HEK293 (cell line): ENCODE data around the gene NEK11.

Source experiments
- BCL11A ChIP-seq: fragments of 450-650 bp; formaldehyde crosslinking; IDR thresholded peaks from 2 replicates; pipeline ENCODE4 v1.5.1; 2016; ENCODE audit warnings: low read depth, missing biosample characterization, missing genetic modification characterization
- KLF9 ChIP-seq: fragments of 450-650 bp; formaldehyde crosslinking; IDR thresholded peaks from 2 replicates; pipeline ENCODE4 v1.5.1; 2016; ENCODE audit warnings: missing biosample characterization, missing genetic modification characterization, low read depth
- SALL2 ChIP-seq: fragments of 450-650 bp; formaldehyde crosslinking; IDR thresholded peaks from 2 replicates; pipeline ENCODE4 v1.5.0; 2017; ENCODE audit warnings: missing biosample characterization, mild to moderate bottlenecking, missing genetic modification characterization, borderline replicate concordance
- SP2 ChIP-seq: fragments of 450-650 bp; formaldehyde crosslinking; IDR thresholded peaks from 2 replicates; pipeline ENCODE4 v1.5.1; 2016; ENCODE audit warnings: missing biosample characterization, missing genetic modification characterization
- SP7 ChIP-seq: fragments of 450-650 bp; formaldehyde crosslinking; IDR thresholded peaks from 2 replicates; pipeline ENCODE4 v1.5.1; 2016; ENCODE audit warnings: missing biosample characterization, missing genetic modification characterization
- YY2 ChIP-seq: fragments of 450-650 bp; formaldehyde crosslinking; IDR thresholded peaks from 2 replicates; pipeline ENCODE4 v1.5.1; 2016; ENCODE audit warnings: missing biosample characterization, missing genetic modification characterization
- ZBTB20 ChIP-seq: fragments of 450-650 bp; formaldehyde crosslinking; IDR thresholded peaks from 2 replicates; pipeline ENCODE4 v1.5.1; 2016; ENCODE audit warnings: missing biosample characterization, missing genetic modification characterization
- ZBTB21 ChIP-seq: fragments of 450-650 bp; formaldehyde crosslinking; IDR thresholded peaks from 2 replicates; pipeline ENCODE4 v1.5.1; 2017; ENCODE audit warnings: missing biosample characterization, missing genetic modification characterization
- ZBTB26 ChIP-seq: fragments of 450-650 bp; formaldehyde crosslinking; optimal IDR thresholded peaks from 2 replicates; pipeline ENCODE3; 2016; ENCODE audit warnings: missing biosample characterization, mild to moderate bottlenecking, missing genetic modification characterization
- ZFHX2 ChIP-seq: fragments of 450-650 bp; formaldehyde crosslinking; conservative IDR thresholded peaks from 2 replicates; pipeline ENCODE4 v1.5.1; 2016; ENCODE audit warnings: missing biosample characterization, missing genetic modification characterization
- ZFP37 ChIP-seq: fragments of 450-650 bp; formaldehyde crosslinking; IDR thresholded peaks from 2 replicates; pipeline ENCODE4 v1.5.1; 2016; ENCODE audit warnings: missing biosample characterization, missing genetic modification characterization
- ZIC2 ChIP-seq: fragments of 450-650 bp; formaldehyde crosslinking; IDR thresholded peaks from 2 replicates; pipeline ENCODE4 v1.5.1; 2016; ENCODE audit warnings: missing biosample characterization, missing genetic modification characterization
- ZNF184 ChIP-seq: fragments of 450-650 bp; IDR thresholded peaks from 2 replicates; pipeline ENCODE4 v1.5.1; 2018; ENCODE audit warnings: missing biosample characterization, mild to moderate bottlenecking, missing genetic modification characterization
- ZNF23 ChIP-seq: fragments of 450-650 bp; formaldehyde crosslinking; IDR thresholded peaks from 2 replicates; pipeline ENCODE4 v1.5.1; 2016; ENCODE audit warnings: missing biosample characterization, missing genetic modification characterization, borderline replicate concordance
- ZNF248 ChIP-seq: fragments of 450-650 bp; formaldehyde crosslinking; IDR thresholded peaks from 2 replicates; pipeline ENCODE4 v1.5.1; 2017; ENCODE audit warnings: missing biosample characterization, missing genetic modification characterization
- ZNF324 ChIP-seq: fragments of 450-650 bp; formaldehyde crosslinking; IDR thresholded peaks from 2 replicates; pipeline ENCODE4 v1.5.1; 2016; ENCODE audit warnings: missing biosample characterization, missing genetic modification characterization
- ZNF416 ChIP-seq: fragments of 450-650 bp; formaldehyde crosslinking; IDR thresholded peaks from 2 replicates; pipeline ENCODE4 v1.5.1; 2016; ENCODE audit warnings: missing biosample characterization, missing genetic modification characterization
- ZNF501 ChIP-seq: fragments of 450-650 bp; formaldehyde crosslinking; IDR thresholded peaks from 2 replicates; pipeline ENCODE4 v1.5.1; 2016; ENCODE audit warnings: missing biosample characterization, missing genetic modification characterization
- ZNF610 ChIP-seq: fragments of 450-650 bp; formaldehyde crosslinking; IDR thresholded peaks from 2 replicates; pipeline ENCODE4 v1.5.1; 2016; ENCODE audit warnings: missing biosample characterization, missing genetic modification characterization, borderline replicate concordance
- ZNF658 ChIP-seq: fragments of 450-650 bp; formaldehyde crosslinking; IDR thresholded peaks from 2 replicates; pipeline ENCODE4; 2016; ENCODE audit warnings: missing biosample characterization, missing genetic modification characterization
- ZNF830 ChIP-seq: fragments of 450-650 bp; IDR thresholded peaks from 2 replicates; pipeline ENCODE4 v1.5.0; 2018; ENCODE audit warnings: missing biosample characterization, missing genetic modification characterization, low read depth, mild to moderate bottlenecking, moderate library complexity
- ZNF843 ChIP-seq: fragments of 450-650 bp; formaldehyde crosslinking; IDR thresholded peaks from 2 replicates; pipeline ENCODE4 v1.5.1; 2016; ENCODE audit warnings: missing biosample characterization, missing genetic modification characterization
- ZXDB ChIP-seq: fragments of 450-650 bp; formaldehyde crosslinking; IDR thresholded peaks from 2 replicates; pipeline ENCODE4 v1.5.1; 2016; ENCODE audit warnings: missing biosample characterization, missing genetic modification characterization
- TF ChIP-seq, protein P1 (sequence below): fragments of 450-650 bp; formaldehyde crosslinking; IDR thresholded peaks from 2 replicates; pipeline ENCODE4 v1.5.1; 2016; ENCODE audit warnings: missing biosample characterization, missing genetic modification characterization
- TF ChIP-seq, protein P2 (sequence below): fragments of 450-650 bp; formaldehyde crosslinking; IDR thresholded peaks from 2 replicates; pipeline ENCODE4 v1.5.1; 2017; ENCODE audit warnings: missing biosample characterization, missing genetic modification characterization
- TF ChIP-seq, protein P3 (sequence below): fragments of 450-650 bp; formaldehyde crosslinking; IDR thresholded peaks from 2 replicates; pipeline ENCODE4 v1.5.1; 2016; ENCODE audit warnings: missing biosample characterization, missing genetic modification characterization
- TF ChIP-seq, protein P4 (sequence below): fragments of 450-650 bp; formaldehyde crosslinking; IDR thresholded peaks from 2 replicates; pipeline ENCODE4 v1.5.1; 2016; ENCODE audit warnings: missing biosample characterization, missing genetic modification characterization
- TF ChIP-seq, protein P5 (sequence below): fragments of 450-650 bp; formaldehyde crosslinking; IDR thresholded peaks from 2 replicates; pipeline ENCODE4 v1.5.1; 2017; ENCODE audit warnings: missing biosample characterization, mild to moderate bottlenecking, missing genetic modification characterization, moderate library complexity

Gene NEK11

GRCh38 chr3:131026321-131027151 is at the start of gene NEK11, which contains the start of gene ASTE1 (continued):
- TF ChIP-seq, protein P1, sequence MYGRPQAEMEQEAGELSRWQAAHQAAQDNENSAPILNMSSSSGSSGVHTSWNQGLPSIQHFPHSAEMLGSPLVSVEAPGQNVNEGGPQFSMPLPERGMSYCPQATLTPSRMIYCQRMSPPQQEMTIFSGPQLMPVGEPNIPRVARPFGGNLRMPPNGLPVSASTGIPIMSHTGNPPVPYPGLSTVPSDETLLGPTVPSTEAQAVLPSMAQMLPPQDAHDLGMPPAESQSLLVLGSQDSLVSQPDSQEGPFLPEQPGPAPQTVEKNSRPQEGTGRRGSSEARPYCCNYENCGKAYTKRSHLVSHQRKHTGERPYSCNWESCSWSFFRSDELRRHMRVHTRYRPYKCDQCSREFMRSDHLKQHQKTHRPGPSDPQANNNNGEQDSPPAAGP = 0 out of 2 replicates have a peak, but pooled peaks have one; percentile 21
- TF ChIP-seq ZFHX2 (tag by site-specific recombination) = peak; percentile 71
- no peak for TF ChIP-seq ZNF184 (tag by site-specific recombination)
- TF ChIP-seq, protein P2, sequence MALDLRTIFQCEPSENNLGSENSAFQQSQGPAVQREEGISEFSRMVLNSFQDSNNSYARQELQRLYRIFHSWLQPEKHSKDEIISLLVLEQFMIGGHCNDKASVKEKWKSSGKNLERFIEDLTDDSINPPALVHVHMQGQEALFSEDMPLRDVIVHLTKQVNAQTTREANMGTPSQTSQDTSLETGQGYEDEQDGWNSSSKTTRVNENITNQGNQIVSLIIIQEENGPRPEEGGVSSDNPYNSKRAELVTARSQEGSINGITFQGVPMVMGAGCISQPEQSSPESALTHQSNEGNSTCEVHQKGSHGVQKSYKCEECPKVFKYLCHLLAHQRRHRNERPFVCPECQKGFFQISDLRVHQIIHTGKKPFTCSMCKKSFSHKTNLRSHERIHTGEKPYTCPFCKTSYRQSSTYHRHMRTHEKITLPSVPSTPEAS = no peak
- TF ChIP-seq ZNF843 (tag by site-specific recombination) = no peak
- TF ChIP-seq SP7 (tag by site-specific recombination) = peak; percentile 58; the same call in 1 of the 2 replicates
- no peak for TF ChIP-seq ZFP37
- no peak for TF ChIP-seq ZIC2 (tag by site-specific recombination)
- no peak for TF ChIP-seq SALL2 (tag by site-specific recombination)
- TF ChIP-seq ZNF23 (tag by site-specific recombination) = no peak
- no peak for TF ChIP-seq ZNF248 (tag by site-specific recombination)
- TF ChIP-seq ZBTB26 (tag by site-specific recombination) = peak; percentile 31
- no peak for TF ChIP-seq ZNF658
- TF ChIP-seq ZBTB21 (tag by site-specific recombination) = peak; percentile 76; the same call in 1 of the 2 replicates
- TF ChIP-seq, protein P3, sequence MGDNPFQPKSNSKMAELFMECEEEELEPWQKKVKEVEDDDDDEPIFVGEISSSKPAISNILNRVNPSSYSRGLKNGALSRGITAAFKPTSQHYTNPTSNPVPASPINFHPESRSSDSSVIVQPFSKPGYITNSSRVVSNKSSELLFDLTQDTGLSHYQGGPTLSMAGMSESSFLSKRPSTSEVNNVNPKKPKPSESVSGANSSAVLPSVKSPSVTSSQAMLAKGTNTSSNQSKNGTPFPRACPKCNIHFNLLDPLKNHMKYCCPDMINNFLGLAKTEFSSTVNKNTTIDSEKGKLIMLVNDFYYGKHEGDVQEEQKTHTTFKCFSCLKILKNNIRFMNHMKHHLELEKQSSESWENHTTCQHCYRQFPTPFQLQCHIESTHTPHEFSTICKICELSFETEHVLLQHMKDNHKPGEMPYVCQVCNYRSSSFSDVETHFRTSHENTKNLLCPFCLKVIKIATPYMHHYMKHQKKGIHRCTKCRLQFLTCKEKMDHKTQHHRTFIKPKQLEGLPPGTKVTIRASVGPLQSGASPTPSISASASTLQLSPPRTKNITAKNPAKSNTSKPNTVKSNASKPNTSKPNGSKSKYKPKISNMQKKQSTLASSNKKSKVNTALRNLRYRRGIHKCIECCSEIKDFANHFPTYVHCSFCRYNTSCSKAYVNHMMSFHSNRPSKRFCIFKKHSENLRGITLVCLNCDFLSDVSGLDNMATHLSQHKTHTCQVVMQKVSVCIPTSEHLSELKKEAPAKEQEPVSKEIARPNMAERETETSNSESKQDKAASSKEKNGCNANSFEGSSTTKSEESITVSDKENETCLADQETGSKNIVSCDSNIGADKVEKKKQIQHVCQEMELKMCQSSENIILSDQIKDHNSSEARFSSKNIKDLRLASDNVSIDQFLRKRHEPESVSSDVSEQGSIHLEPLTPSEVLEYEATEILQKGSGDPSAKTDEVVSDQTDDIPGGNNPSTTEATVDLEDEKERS (tag by site-specific recombination) = no peak
- no peak for TF ChIP-seq BCL11A (tag by site-specific recombination)
- TF ChIP-seq, protein P4, sequence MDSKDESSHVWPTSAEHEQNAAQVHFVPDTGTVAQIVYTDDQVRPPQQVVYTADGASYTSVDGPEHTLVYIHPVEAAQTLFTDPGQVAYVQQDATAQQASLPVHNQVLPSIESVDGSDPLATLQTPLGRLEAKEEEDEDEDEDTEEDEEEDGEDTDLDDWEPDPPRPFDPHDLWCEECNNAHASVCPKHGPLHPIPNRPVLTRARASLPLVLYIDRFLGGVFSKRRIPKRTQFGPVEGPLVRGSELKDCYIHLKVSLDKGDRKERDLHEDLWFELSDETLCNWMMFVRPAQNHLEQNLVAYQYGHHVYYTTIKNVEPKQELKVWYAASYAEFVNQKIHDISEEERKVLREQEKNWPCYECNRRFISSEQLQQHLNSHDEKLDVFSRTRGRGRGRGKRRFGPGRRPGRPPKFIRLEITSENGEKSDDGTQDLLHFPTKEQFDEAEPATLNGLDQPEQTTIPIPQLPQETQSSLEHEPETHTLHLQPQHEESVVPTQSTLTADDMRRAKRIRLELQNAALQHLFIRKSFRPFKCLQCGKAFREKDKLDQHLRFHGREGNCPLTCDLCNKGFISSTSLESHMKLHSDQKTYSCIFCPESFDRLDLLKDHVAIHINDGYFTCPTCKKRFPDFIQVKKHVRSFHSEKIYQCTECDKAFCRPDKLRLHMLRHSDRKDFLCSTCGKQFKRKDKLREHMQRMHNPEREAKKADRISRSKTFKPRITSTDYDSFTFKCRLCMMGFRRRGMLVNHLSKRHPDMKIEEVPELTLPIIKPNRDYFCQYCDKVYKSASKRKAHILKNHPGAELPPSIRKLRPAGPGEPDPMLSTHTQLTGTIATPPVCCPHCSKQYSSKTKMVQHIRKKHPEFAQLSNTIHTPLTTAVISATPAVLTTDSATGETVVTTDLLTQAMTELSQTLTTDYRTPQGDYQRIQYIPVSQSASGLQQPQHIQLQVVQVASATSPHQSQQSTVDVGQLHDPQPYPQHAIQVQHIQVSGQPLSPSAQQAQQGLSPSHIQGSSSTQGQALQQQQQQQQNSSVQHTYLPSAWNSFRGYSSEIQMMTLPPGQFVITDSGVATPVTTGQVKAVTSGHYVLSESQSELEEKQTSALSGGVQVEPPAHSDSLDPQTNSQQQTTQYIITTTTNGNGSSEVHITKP (tag by site-specific recombination) = peak; percentile 81
- no peak for TF ChIP-seq ZNF830 (tag by site-specific recombination)
- TF ChIP-seq ZXDB (tag by site-specific recombination) = peak; percentile 71; the same call in 1 of the 2 replicates
- peak; percentile 57; the same call in 1 of the 2 replicates for TF ChIP-seq ZBTB20 (tag by site-specific recombination)
- peak; percentile 93 for TF ChIP-seq KLF9 (tag by site-specific recombination)
- TF ChIP-seq, protein P5, sequence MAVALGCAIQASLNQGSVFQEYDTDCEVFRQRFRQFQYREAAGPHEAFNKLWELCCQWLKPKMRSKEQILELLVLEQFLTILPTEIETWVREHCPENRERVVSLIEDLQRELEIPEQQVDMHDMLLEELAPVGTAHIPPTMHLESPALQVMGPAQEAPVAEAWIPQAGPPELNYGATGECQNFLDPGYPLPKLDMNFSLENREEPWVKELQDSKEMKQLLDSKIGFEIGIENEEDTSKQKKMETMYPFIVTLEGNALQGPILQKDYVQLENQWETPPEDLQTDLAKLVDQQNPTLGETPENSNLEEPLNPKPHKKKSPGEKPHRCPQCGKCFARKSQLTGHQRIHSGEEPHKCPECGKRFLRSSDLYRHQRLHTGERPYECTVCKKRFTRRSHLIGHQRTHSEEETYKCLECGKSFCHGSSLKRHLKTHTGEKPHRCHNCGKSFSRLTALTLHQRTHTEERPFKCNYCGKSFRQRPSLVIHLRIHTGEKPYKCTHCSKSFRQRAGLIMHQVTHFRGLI (tag by site-specific recombination) = peak; percentile 25; the same call in 1 of the 2 replicates
- TF ChIP-seq ZNF416 (tag by site-specific recombination) = no peak
- TF ChIP-seq ZNF324 = no peak; the same call in 1 of the 2 replicates
- TF ChIP-seq ZNF501 = peak; percentile 39; the same call in 1 of the 2 replicates
- TF ChIP-seq ZNF610 (tag by site-specific recombination) = 0 out of 2 replicates have a peak, but pooled peaks have one; percentile 34
- peak; percentile 85 for TF ChIP-seq SP2 (tag by site-specific recombination)
- no peak for TF ChIP-seq YY2
